GM18909 (cell line): Measurements from ENCODE around the gene XBP1.
"Not testable (repeated sequence)": the region's sequence is repeated elsewhere in the genome, so short reads cannot be mapped to it uniquely, and the experiment has no call there.

Source experiments
- ATAC-seq: cut with Tn5 transposase; IDR thresholded peaks from one replicate; pipeline ENCODE4 v1.9.1; 2021; ENCODE audit warnings: mild to moderate bottlenecking; ENCODE audit not compliant: unreplicated experiment, poor library complexity

Gene XBP1

GRCh38 chr22:28759861-28760560, 40.4 kb downstream of the XBP1 start:
- ATAC-seq: no peak

DNA sequence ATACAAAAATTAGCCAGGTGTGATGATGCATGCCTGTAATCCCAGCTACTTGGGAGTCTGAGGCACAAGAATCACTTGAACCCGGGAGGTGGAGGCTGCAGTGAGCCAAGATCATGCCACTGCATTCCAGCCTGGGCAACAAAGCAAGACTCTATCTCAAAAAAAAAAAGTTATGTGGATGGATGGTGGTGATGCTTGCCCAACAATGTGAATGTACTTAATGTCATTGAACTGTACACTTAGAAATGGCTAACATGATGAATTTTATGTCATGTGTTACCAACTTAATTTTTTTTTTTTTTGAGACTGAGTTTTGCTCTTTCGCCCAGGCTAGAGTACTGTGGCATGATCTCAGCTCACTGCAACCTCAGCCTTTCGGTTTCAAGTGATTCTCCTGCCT, 45.9 kb downstream of the XBP1 start:
- not testable (repeated sequence) for ATAC-seq

DNA sequence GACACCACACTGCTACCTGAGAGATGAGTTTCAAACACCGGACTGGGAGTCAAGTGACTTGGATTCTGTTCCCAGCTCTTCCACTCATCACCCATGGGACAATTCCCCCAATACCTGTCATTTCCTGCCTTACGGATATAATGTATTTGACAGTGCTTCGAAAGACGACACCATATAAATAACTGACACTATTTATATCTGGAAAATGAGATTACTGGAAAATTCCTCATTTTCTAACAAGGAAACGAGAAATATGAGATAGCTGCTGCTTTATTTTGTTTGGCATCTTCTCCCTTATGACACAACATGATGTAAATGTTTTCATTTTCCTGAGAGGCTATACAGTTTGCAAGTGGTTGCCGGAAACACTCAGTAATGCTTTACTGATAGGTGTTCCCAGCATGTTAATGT, 49.9 kb downstream of the XBP1 start:
- ATAC-seq: no peak
